Endodermal cell (in vitro differentiated cells): ENCODE measurements around the gene MYO7A. TPM values are rescaled to one million over a fixed set of nuclear protein-coding genes. Genes with fewer than 3 reads are reported as not detected.

Source experiments
- DNase-seq: peaks from one replicate; pipeline ENCODE4 v3.0.0-alpha.2; 2017
- H3K27ac ChIP-seq: 2 replicates; pipeline ENCODE4 v1.5.1; 2013; ENCODE audit warnings: mild to moderate bottlenecking, low read depth, low read length, moderate library complexity
- H3K27me3 ChIP-seq: 2 replicates; pipeline ENCODE4 v1.6.1; 2013; ENCODE audit warnings: mild to moderate bottlenecking, low read length, moderate library complexity; ENCODE audit not compliant: insufficient read depth, control insufficient read depth, poor library complexity, severe bottlenecking
- H3K36me3 ChIP-seq: 2 replicates; pipeline ENCODE4 v1.7.0; 2013; ENCODE audit warnings: mild to moderate bottlenecking, low read length, moderate library complexity; ENCODE audit not compliant: control insufficient read depth, insufficient read depth
- H3K4me1 ChIP-seq: one replicate; pipeline ENCODE4 v1.7.0; 2013; ENCODE audit warnings: low read length; ENCODE audit not compliant: control insufficient read depth, insufficient read depth
- H3K4me3 ChIP-seq: 2 replicates; pipeline ENCODE4 v1.5.1; 2013; ENCODE audit warnings: mild to moderate bottlenecking, low read length, moderate library complexity
- H3K9ac ChIP-seq: 2 replicates; pipeline ENCODE4 v1.6.1; 2013; ENCODE audit warnings: mild to moderate bottlenecking, low read length, moderate library complexity; ENCODE audit not compliant: poor library complexity, severe bottlenecking; ENCODE audit errors: extremely low read depth
- H3K9me3 ChIP-seq: 2 replicates; pipeline ENCODE4 v1.6.1; 2013; ENCODE audit warnings: mild to moderate bottlenecking, low read length, moderate library complexity; ENCODE audit not compliant: control insufficient read depth
- H3K27ac Mint-ChIP-seq: 2 replicates; pipeline ENCODE4 v1.8.0; 2020; ENCODE audit warnings: mixed read lengths
- H3K27me3 Mint-ChIP-seq: 2 replicates; pipeline ENCODE4 v1.8.0; 2021; ENCODE audit warnings: mild to moderate bottlenecking, mixed read lengths; ENCODE audit not compliant: insufficient read depth
- H3K36me3 Mint-ChIP-seq: 2 replicates; pipeline ENCODE4 v1.8.0; 2020; ENCODE audit warnings: low read depth, mixed read lengths
- H3K4me1 Mint-ChIP-seq: 2 replicates; pipeline ENCODE4 v1.8.0; 2020; ENCODE audit warnings: mixed read lengths
- H3K4me3 Mint-ChIP-seq: 2 replicates; pipeline ENCODE4 v1.8.0; 2020; ENCODE audit warnings: mild to moderate bottlenecking, moderate library complexity, mixed read lengths
- H3K9me3 Mint-ChIP-seq: 2 replicates; pipeline ENCODE4 v1.8.0; 2020; ENCODE audit warnings: mild to moderate bottlenecking, mixed read lengths
- CTCF ChIP-seq: fragments of 200-600 bp; sonication (generic); conservative IDR thresholded peaks from 2 replicates; pipeline ENCODE4 v1.5.0; 2021; ENCODE audit warnings: antibody characterized with exemption, mild to moderate bottlenecking
- WGBS, 2 experiments: methylation state at CpG; one replicate each; pipeline versions ENCODE4 v1.1.5 to v1.1.7; 2013; ENCODE audit warnings: missing lambda C conversion rate in 2 of 2, mixed read lengths in 1 of 2; ENCODE audit not compliant: insufficient coverage in 1 of 2, insufficient read length in 1 of 2; 5-methylcytosine and 5-hydroxymethylcytosine counted together
- total RNA-seq, 2 donors: library from RNA; stranded (reverse); fragmentation: NEBNext Ultra II Directional in 1 of 2; extraction: Animal tissue kit (Norgen Biotek cat#: 25700) in 1 of 2; gene quantifications; 2 replicates in 1 of 2; 3 replicates in 1 of 2; pipeline ENCODE4 v1.2.1, GENCODE V29; 2021

The MYO7A gene
- total RNA-seq, 2 donors from 2014 or later, result 2.4 to 2.7 TPM

- no peak overlapping the region for H3K27ac Mint-ChIP-seq
- no peaks in the 10 kb centered on the region for H3K9me3 Mint-ChIP-seq
- H3K9ac ChIP-seq, result no peak overlapping the region
- H3K4me1 ChIP-seq, result no peaks in the 10 kb centered on the region
- H3K4me1 Mint-ChIP-seq, result peaks cover 1% of the 10 kb centered on the region
- 94 to 95% methylated on average over 7 to 11 of the region's 11 CpGs for WGBS, 2 experiments
- no peaks in the 10 kb centered on the region for H3K36me3 Mint-ChIP-seq
- no peak overlapping the region for H3K27ac ChIP-seq
- no peak for TF ChIP-seq CTCF
- H3K4me3 Mint-ChIP-seq, result no peak overlapping the region
- no peak overlapping the region for H3K4me3 ChIP-seq
- H3K9me3 ChIP-seq, result no peaks in the 10 kb centered on the region
- H3K27me3 ChIP-seq, result no peaks in the 10 kb centered on the region
- no peak for DNase-seq
- H3K27me3 Mint-ChIP-seq, result no peaks in the 10 kb centered on the region
- no peaks in the 10 kb centered on the region for H3K36me3 ChIP-seq
These were observed 73.3 kb downstream of the MYO7A start for GRCh38 chr11:77201370-77201769.

DNA sequence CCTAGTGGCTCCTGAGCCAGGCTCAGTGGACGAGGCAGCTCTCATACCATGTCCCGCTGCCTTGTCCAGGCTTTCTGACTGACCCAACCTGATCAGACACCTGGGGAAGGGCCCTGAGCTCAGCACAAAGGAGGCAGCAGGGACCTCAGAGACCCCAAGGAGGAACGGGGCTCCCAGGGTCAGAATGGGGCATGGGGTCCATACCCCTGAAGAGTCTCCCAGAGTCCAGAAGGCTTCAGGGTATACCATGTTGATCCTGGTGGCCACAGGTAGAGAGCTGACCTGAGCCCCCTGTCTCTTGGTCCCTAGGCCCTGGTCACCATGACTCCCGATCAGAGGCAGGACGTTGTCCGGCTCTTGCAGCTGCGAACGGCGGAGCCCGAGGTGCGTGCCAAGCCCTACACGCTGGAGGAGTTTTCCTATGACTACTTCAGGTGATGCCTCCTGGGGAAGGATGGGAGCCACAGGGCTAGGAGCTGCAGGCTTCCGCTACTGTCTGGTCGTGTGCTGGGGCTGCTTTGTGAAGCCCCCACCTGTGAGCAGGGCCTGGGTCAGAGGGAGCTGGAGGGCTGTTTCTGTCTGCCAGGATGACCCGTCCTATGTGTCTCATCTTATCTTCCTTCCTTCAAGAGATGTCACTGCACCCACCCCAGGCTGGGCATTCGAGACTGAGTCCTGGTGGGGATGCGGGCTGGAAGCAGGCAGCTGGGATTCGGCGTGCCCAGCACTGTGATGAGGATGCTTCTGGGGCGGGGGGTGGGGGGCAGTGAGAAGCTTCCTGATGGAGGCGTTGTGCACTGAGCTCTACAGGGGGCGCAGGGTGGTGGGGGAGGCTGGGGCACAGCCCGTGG is 74.2 kb downstream of the MYO7A start:
- no peak for TF ChIP-seq CTCF
- no peaks in the 10 kb centered on the region for H3K9me3 Mint-ChIP-seq
- H3K36me3 Mint-ChIP-seq, result no peaks in the 10 kb centered on the region
- no peak overlapping the region for H3K27ac Mint-ChIP-seq
- no peak overlapping the region for H3K27ac ChIP-seq
- no peaks in the 10 kb centered on the region for H3K27me3 Mint-ChIP-seq
- no peak for DNase-seq
- H3K9me3 ChIP-seq, result no peaks in the 10 kb centered on the region
- H3K4me1 Mint-ChIP-seq, result peaks cover 1% of the 10 kb centered on the region
- H3K36me3 ChIP-seq, result no peaks in the 10 kb centered on the region
- no peak overlapping the region for H3K9ac ChIP-seq
- H3K4me3 Mint-ChIP-seq, result no peak overlapping the region
- WGBS, 2 experiments, result 90 to 95% methylated on average over 13 to 23 of the region's 23 CpGs
- no peak overlapping the region for H3K4me3 ChIP-seq
- no peaks in the 10 kb centered on the region for H3K4me1 ChIP-seq
- no peaks in the 10 kb centered on the region for H3K27me3 ChIP-seq

GRCh38 chr11:77202941-77203900 is 75.2 kb downstream of the MYO7A start:
- H3K27ac ChIP-seq, result no peak overlapping the region
- no peak overlapping the region for H3K4me3 ChIP-seq
- WGBS, 2 experiments, result 89 to 99% methylated on average over 14 to 25 of the region's 25 CpGs
- H3K27me3 ChIP-seq, result no peaks in the 10 kb centered on the region
- no peaks in the 10 kb centered on the region for H3K36me3 ChIP-seq
- no peak for DNase-seq
- H3K27me3 Mint-ChIP-seq, result no peaks in the 10 kb centered on the region
- no peaks in the 10 kb centered on the region for H3K4me1 ChIP-seq
- no peak overlapping the region for H3K27ac Mint-ChIP-seq
- H3K4me3 Mint-ChIP-seq, result no peak overlapping the region
- TF ChIP-seq CTCF, result no peak
- no peaks in the 10 kb centered on the region for H3K9me3 Mint-ChIP-seq
- H3K4me1 Mint-ChIP-seq, result peaks cover 1% of the 10 kb centered on the region
- H3K36me3 Mint-ChIP-seq, result no peaks in the 10 kb centered on the region
- H3K9ac ChIP-seq, result no peak overlapping the region
- H3K9me3 ChIP-seq, result no peaks in the 10 kb centered on the region
